Activated CD8-positive, alpha-beta memory T cell treated with anti-CD3 and anti-CD28 coated beads for 1 hour (primary cell): Measurements from ENCODE around the gene AFAP1.

Source experiments
- DNase-seq, 2 donors: peaks; one replicate each; pipeline ENCODE4 v3.0.0-alpha.2; 2020; ENCODE audit warnings: low read depth in 1 of 2; ENCODE audit errors: extremely low read depth in 1 of 2

Gene AFAP1

DNA sequence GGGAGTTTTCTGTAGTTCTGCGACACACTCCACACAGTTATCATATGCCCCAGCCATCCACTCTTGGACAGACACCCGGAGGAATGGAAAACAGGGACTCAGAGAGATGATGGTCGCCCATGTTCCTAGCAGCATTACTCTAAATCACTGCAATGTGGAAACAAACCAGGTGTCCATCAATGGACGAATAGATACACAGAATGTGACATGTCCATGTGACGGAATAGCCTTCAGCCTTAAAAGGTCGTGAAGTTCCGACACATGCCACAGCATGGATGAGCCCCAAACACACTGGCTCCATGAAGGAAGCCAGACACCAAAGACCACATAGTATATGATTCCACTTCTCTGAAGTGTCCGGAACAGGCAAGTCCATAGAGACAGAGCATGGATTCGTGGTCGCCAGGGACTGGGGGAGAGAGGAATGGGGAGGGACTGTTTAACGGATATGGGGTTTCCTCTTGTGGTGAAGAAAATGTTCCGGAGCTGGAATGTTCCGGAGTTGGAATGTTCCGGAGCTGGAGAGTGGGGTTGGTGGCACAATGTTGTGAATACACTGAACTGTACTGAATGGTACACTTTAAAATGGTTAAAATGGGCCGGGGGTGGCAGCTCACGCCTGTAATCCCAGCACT lies 28.7 kb upstream of the AFAP1 start:
- no peak for DNase-seq

DNA sequence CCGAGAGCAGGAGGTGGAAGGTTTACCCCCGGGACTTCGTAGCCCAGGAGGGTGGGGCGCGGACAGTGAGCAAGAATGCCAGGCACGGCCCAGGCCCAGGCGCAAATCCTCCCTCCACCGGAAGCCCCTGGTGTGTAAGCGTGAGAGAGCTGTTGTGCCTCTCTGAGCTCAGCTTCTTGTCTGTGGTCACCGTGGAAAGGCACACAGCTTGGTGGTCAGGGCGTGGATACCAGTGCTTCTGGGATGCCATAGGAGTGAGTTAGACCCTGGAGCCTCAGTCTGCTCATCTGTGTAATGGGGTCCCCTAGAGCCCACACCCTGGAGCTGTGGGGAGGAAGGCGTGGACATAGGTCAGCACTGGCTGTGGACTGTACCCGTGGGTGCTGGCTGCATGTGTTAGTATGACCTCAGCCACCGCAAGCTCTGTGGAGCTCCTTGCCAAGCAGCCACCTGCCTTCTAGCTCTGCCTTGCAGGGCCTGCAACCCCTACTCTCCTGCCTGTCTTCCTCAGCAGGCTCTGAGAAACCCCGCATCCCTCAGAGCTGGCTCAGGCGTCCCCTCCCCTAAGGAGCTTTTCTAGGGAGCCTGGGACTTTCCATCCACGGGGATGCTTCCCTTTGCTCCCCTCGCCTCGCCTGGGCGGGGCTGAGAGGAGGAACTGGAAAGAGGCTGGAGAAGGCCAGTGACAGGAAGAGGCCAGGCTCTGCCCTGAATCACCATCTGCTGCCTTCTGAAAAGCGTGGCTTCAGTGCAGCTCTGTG lies 28.0 kb upstream of the AFAP1 start:
- no peak for DNase-seq

GRCh38 chr4:7967063-7967440 lies 27.4 kb upstream of the AFAP1 start:
- DNase-seq = no peak

DNA sequence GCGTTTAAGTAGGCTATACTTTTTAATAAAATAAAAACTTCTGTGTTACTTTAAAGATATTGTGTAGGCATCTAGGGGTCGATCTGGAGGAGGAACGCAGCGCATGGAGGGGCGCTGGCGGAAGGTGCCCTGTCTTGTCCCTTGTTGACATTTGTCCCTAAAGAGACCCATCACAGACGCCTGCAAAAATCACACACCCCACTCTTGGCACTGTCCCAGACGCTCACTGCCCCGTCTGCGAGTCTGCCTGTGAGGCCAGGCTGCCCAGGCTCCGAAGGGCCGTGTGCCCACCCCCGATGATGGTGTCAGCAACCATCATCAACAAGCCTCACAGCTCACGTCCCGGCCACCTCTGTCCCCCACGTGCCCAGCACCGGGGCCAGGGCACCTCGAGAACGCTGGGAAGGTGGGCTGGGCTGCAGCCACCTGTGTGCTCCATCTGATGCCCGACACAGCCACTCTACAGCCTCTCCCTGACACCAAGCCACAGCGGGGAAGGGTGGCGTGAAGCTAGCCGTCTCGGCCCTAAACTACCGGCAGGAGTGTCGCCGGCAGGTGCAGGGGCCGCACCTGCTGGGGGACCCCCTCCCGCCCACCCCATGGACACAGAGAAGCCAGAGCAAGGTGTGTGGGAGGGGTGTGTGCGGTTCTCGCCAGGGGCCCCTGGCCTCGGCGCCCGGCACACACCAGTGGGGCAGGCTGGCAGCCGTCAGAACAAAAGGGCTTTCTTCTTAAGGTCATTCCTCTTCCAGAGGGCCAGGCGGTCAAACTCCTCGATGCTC lies 26.8 kb upstream of the AFAP1 start:
- DNase-seq = no peak

DNA sequence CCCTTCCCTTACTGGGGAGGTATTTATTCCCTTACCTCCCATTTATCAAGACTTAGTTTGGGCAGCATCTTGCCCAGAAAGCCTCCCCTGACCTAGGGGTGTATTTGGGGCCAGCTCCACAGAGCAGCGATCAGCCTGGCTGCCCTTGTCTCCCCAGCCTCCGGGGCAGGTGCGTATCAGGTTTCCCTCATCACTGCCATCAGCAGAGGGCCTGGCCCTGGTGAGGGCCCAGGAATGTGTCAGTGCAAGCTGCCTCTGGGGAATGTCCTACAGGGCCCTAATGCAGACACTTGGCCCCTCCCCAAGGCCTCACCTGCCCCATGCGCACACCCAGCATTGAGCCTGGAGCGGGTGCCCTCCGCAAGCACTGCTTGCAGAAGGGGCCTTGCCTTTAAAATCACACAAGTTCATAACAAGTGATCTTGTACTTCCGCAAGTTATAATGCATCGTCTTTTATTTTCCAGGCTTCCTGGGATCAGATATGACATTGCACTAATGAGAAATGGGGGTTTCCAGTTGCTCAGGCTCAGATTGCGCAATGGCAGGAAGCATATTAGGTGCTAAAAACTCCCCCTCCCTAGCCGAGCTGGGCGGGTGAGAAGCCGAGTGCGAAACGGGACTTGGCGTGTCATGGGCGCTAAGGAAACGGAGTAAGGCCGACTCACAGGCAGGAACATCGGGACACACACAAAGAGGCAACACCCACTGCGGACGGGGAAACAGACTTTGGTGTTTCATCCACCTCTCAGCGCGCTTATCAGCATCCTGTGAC lies 25.4 kb upstream of the AFAP1 start:
- no peak for DNase-seq

- no peak for DNase-seq
Measured at GRCh38 chr4:7964459-7964858, 24.8 kb upstream of the AFAP1 start.

- no peak for DNase-seq
Measured at GRCh38 chr4:7963691-7964090, 24.0 kb upstream of the AFAP1 start.

DNA sequence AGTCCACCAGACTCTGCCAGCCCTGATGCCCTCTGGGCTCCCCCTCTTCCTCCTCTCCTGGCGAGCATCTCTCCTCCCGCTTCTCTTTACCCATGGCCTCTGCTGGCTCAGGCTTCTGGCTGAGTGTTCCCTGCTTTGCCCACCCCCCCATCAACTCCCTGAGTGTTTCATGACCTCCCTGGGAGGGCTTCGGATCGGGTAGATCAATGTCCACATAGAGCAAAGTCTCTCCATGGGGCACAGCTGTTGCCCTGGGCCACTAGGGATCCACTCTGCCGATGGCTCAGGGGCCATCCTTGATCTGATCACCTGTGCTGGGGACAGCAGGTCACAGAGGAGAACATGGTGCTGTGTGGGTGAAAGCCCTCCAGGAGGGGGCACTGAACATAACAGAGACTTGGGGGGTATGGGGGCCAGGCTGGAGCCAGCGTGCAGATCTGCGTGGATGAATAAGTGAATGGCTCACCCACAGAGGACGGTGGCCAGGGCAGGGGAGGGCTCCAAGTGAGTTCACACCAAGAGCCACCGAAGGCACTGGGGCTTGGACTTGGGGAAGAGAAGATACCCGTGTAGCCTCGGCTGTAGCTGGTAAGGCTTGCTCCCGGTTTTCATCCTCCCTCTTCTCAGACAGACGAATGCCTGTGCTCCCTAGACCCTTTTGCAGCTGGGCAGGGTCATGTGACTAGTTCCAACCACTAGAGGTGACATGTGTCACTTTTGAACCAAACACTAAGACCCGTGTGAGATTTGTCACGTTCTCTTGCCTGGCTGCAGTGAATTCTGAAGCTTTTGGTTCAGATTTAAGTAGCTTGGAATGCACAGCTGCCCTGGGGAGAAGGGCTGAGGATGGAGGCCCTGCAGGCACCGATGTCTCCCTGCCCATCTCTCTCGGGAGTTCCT lies 23.2 kb upstream of the AFAP1 start:
- no peak for DNase-seq

- no peak for DNase-seq
Measured at GRCh38 chr4:7960790-7961655, 21.4 kb upstream of the AFAP1 start.

DNA sequence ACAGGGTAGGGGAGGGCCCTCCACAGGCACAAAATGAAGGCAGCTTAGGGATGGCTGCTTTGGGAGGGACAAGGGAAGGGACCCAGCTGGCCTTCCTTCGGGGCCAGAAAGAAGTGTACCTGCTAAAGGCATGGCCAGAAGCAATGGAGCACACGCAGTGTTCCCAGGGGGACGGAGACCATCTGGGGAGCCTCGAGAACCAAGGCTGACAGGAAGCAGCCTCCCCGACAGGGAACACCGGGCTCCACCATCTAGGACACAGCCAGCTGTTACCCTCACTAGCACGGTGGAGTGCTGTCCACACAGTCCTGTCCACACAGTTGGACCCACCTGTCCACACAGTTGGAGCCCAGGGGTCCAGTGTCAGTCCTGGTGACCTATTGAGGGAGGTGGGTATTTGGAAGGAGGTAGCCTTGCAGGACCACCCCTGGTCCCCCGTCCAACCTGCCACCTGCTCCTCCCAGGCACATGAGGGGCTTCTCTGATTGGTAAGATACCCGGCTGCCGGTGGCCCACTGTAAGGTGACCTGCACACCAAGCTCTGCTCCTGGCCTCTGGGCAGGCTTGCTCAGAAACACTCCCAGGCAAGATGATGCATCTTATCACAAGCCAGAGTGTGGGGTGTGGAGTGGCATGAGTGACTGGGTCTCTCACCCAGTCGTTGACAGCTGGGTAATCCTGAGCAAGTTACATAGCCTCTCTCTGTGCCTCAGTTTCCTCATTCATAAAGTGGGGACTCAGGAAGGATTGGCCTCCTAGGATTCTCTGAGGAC lies 20.5 kb upstream of the AFAP1 start:
- DNase-seq = no peak

- DNase-seq = no peak
Measured at GRCh38 chr4:7959078-7959477, 19.4 kb upstream of the AFAP1 start.

- DNase-seq = no peak
Measured at GRCh38 chr4:7956934-7957656, 17.4 kb upstream of the AFAP1 start.

DNA sequence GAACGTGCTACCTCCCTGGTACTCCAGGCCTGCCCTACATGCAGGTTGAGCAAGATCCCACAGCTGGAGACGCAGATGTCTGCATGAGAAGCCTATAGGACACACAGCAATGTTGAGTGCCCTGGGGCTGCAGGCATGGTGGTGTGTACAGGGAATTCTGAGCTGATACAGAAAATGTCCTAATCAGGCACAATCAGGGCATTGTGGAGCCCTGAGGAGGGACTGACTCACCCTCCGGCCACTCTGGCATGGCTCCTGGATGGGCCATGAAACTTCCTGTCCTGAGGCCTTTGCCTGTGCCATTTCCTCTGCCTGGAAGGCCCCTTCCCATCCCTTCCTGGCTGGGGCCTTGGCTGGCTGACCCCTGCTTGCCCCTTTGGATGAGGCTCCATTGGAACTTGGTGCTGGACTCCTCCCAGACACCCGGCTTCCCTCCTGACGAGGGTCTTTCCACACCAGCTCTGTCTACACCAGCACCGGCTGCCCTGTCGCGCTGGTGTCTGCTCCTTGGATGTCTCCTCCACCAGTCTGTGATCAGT lies 16.7 kb upstream of the AFAP1 start:
- no peak for DNase-seq

DNA sequence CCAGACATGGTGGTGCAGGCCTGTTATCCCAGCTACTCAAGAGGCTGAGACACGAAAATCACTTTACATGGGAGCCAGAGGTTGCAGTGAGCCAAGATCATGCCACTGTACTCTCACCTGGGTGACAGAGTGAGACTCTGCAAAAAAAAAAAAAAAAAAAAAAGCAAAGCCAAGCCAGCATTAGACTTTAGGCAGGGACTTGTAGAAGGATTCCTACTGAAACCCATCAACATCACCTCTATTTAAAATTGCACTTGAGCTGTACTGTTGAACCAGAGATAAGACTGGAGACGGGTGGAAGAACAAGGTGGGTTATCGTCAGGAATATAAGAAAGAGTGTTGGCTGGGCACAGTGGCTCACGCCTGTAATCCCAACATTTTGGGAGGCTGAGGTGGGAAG lies 15.7 kb upstream of the AFAP1 start:
- no peak for DNase-seq

- DNase-seq = no peak
Measured at GRCh38 chr4:7952615-7953014, 13.0 kb upstream of the AFAP1 start.

GRCh38 chr4:7950301-7951092 lies 10.8 kb upstream of the AFAP1 start:
- no peak for DNase-seq

DNA sequence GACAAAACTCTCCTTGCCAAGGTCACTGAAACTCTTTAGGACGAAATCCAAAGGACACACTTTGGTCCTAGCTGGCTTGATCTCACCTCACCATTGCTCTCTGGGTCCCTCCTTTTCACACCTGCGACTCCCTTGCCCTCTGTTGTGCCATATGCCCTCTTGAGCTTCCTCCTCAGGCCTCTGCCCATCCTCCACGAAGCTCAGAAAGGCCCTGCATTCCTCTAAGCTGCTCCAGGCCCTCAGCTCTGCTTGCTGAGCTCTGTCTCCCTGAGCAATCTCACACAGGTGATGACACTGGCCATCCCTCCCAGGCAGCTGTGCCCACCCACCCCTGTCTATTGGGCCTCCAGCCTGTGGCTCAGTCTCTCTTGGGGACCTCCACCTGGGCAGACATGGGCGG lies 10.1 kb upstream of the AFAP1 start:
- DNase-seq = no peak
